ENCODE measurements around the gene HRK. TPM values are rescaled to one million over a fixed set of nuclear protein-coding genes. Genes with fewer than 3 reads are reported as not detected.

Gene HRK
- total and polyA plus RNA-seq, 2 of the 8 experiments (the other 6 are each of a cell fraction or from before 2014, with no cell fraction given): 1.6 to 2.7 TPM

DNA sequence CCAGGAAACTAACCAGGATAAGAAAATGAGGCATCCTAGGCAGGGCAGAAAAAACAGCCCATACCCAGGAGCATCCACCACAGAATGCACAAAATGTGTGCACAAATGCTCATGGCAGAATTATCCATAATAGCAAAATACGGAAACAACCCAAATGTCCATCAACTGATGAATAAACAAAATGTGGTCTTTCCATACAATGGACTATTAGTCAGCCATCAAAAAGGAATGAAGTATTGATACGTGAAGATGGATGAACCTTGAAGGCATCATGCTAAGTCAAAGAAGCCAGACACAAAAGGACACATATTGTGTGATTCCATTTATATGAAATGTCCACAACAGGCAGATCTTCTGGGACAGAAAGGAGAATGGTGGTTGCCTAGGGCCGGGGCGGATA lies 19.1 kb downstream of the HRK start:
- Histone ChIP-seq H3K36me3 (ENCODE audit: control insufficient read depth in 2 of 4, insufficient read depth in 4 of 4, low read length in 3 of 4) (no peaks in the 10 kb centered on the region), H4K8ac (ENCODE audit: extremely low read depth, insufficient read depth, low read length) (no peak overlapping the region), H2AFZ (ENCODE audit: low read length) (no peak overlapping the region), H2BK15ac (ENCODE audit: low read length) (no peak overlapping the region), H4K5ac (ENCODE audit: insufficient read length, low read depth, low read length) (no peak overlapping the region), H3K23ac (ENCODE audit: insufficient read length) (no peak overlapping the region), H3K4me2 (ENCODE audit: insufficient read depth in 1 of 2, low read depth in 2 of 2, low read length in 2 of 2) (no peak overlapping the region), H3K14ac (ENCODE audit: insufficient read length) (no peak overlapping the region), H2BK120ac (replicated peaks; ENCODE audit: low read depth, low read length) (no peak overlapping the region), H3K4me3 (ENCODE audit: extremely low read depth in 1 of 4, insufficient read depth in 2 of 4, low read depth in 3 of 4, low read length in 4 of 4) (no peak overlapping the region), H3K9me3 (ENCODE audit: insufficient read depth in 2 of 2, low read depth in 1 of 2, low read length in 1 of 2) (no peaks in the 10 kb centered on the region), H3K27me3 (replicated peaks in 1 of 4; ENCODE audit: control insufficient read depth in 3 of 4, extremely low read depth in 1 of 4, insufficient read depth in 3 of 4, low read length in 3 of 4) (no peaks in the 10 kb centered on the region), H3K23me2 (ENCODE audit: low read depth, low read length) (no peaks in the 10 kb centered on the region), H2BK12ac (ENCODE audit: low read depth, low read length) (no peak overlapping the region), H4K20me1 (replicated peaks in 1 of 2; ENCODE audit: control insufficient read depth in 1 of 2, insufficient read depth in 2 of 2, low read length in 2 of 2) (no peaks in the 10 kb centered on the region), H3K4me1 (replicated peaks in 1 of 4; ENCODE audit: control insufficient read depth in 3 of 4, insufficient read depth in 4 of 4, low read length in 3 of 4) (no peaks in the 10 kb centered on the region; a peak in 1 of 7 replicates), H4K91ac (replicated peaks; ENCODE audit: insufficient read length, low read length) (no peak overlapping the region), H3K79me2 (ENCODE audit: control insufficient read depth in 1 of 2, insufficient read depth in 2 of 2, low read length in 2 of 2) (no peaks in the 10 kb centered on the region), H2BK20ac (ENCODE audit: low read length) (no peak overlapping the region), H3K27ac (ENCODE audit: low read depth, low read length) (no peak overlapping the region), H3K56ac (replicated peaks; ENCODE audit: insufficient read length, low read depth, low read length) (no peak overlapping the region), H3K9ac (replicated peaks in 1 of 4; ENCODE audit: extremely low read depth in 1 of 4, low read depth in 3 of 4, low read length in 3 of 4) (no peak overlapping the region), H3K79me1 (ENCODE audit: low read depth, low read length) (no peaks in the 10 kb centered on the region), H2BK5ac (ENCODE audit: low read depth, low read length) (no peak overlapping the region), H3K18ac (ENCODE audit: extremely low read depth, low read length) (no peak overlapping the region), H3K4ac (replicated peaks; ENCODE audit: insufficient read length, low read depth, low read length) (no peak overlapping the region), H2AK5ac (ENCODE audit: low read depth, low read length) (no peak overlapping the region)
- DNase-seq (ENCODE audit: low read depth in 1 of 2, low spot score in 2 of 2) (no peak), FAIRE-seq (no peak)
- POLR2A ChIA-PET (ENCODE audit: partially characterized antibody): interaction anchor here (1.1 kb wide), 1 partner anchor 20 kb away, joined by 3 read pairs; no protein-coding TSS in a partner anchor
- CTCF ChIA-PET (ENCODE audit: partially characterized antibody): interaction anchor here (0.9 to 3.3 kb wide), 7 partner anchors 9 to 288 kb away, joined by 3 to 39 read pairs (median 5); no protein-coding TSS in a partner anchor
- WGBS, 2 experiments (ENCODE audit: extremely low coverage in 1 of 2, insufficient coverage in 1 of 2, insufficient read length in 1 of 2, insufficient replicate concordance in 2 of 2, low coverage in 1 of 2, low lambda C conversion rate in 2 of 2, missing lambda C conversion rate in 1 of 2): 89% methylated on average over 4 of the region's 4 CpGs; no CpG with 5 or more reads in 1 of the 2 experiments
- TF ChIP-seq JUN (IDR thresholded peaks at IDR 0.05; ENCODE audit: low read depth, low read length) (no peak), CTCF (IDR thresholded peaks at IDR 0.05; ENCODE audit: control extremely low read depth in 1 of 3, insufficient read depth in 1 of 3, low read depth in 1 of 3, low read length in 3 of 3) (no peak), POLR2A (IDR thresholded peaks at IDR 0.05; ENCODE audit: control extremely low read depth in 1 of 2, low read depth in 2 of 2, low read length in 2 of 2) (no peak), CREB1 (IDR thresholded peaks at IDR 0.05) (no peak), BCL11A (IDR thresholded peaks at IDR 0.05; ENCODE audit: low read depth in 2 of 2, low read length in 2 of 2) (no peak), EZH2 (IDR thresholded peaks at IDR 0.05; ENCODE audit: low read depth, low read length, severe bottlenecking) (no peak), SIRT6 (IDR thresholded peaks at IDR 0.05; ENCODE audit: low read length) (no peak), MAFK (IDR thresholded peaks at IDR 0.05; ENCODE audit: low read depth, low read length) (no peak), SP2 (IDR thresholded peaks at IDR 0.05; ENCODE audit: low read length) (no peak), EP300 (IDR thresholded peaks at IDR 0.05; ENCODE audit: borderline replicate concordance in 1 of 2, low read depth in 2 of 2, low read length in 2 of 2) (no peak), CHD1 (IDR thresholded peaks at IDR 0.05; ENCODE audit: low read depth, low read length) (no peak), POU5F1 (IDR thresholded peaks at IDR 0.05; ENCODE audit: low read depth, low read length) (no peak), TAF7 (optimal IDR thresholded peaks at IDR 0.05; ENCODE audit: borderline replicate concordance, low read depth, low read length) (no peak)
